HTR-8/SVneo (cell line): ENCODE measurements around the gene DACT1.
A peak's percentile ranks its signal among the peaks of the same experiment; 100 is the strongest.
"Not testable (repeated sequence)": the region's sequence is repeated elsewhere in the genome, so short reads cannot be mapped to it uniquely, and the experiment has no call there.

Experiments used
- DNase-seq: peaks from one replicate; pipeline ENCODE4 v3.0.0; 2011; ENCODE audit warnings: low spot score, mixed read lengths; ENCODE audit not compliant: insufficient read length
- FAIRE-seq: peaks from 2 replicates; lab custom pipeline; 2011; peaks lifted over from hg19 to GRCh38; lab: Jason Lieb, UNC

DACT1 gene

GRCh38 chr14:58637391-58638230 lies at the start of gene DACT1:
Gene DACT1 (plus strand): TSS chr14:58637962. CDS start chr14:58638203, 241 bp downstream.
- peak; percentile 96 for FAIRE-seq
- DNase-seq: peak; percentile 86

DNA sequence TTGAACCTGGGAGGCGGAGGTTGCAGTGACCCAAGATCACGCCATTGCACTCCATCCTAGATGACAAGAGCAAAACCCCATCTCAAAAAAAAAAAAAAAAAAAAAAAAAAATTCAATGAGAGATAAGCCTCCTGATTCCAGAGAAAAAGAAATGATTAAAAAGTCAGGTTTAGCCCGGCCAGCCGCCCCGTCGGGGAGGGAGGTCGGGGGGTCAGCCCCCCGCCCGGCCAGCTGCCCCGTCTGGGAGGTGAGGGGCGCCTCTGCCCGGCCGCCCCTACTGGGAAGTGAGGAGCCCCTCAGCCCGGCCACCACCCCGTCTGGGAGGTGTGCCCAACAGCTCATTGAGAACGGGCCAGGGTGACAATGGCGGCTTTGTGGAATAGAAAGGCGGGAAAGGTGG lies 49.4 kb upstream of the DACT1 start:
- not testable (repeated sequence) for FAIRE-seq

DNA sequence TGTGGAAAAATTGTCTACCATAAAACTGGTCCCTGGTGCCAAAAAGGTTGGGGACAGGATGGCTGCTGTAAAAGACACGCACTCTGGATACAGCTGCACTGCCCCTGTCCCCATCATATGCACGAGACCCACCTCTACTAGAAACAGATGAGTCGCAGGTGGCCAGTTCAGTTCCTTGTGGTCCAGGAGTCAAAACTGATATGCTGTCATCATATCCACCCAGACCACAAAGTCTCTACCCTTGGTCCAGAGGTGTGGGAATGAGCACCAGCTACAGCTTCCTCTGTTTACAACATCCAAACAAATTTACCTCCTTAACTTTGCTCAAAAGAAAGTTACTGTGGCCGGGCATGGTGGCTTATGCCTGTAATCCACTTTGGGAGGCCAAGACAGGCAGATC lies 43.8 kb upstream of the DACT1 start:
- FAIRE-seq (peak; percentile 89), DNase-seq (no peak)

More for the DNA sequence above, 49.4 kb upstream of the DACT1 start:
- not testable (repeated sequence) for DNase-seq

GRCh38 chr14:58597041-58597440 lies 40.7 kb upstream of the DACT1 start:
- DNase-seq (no peak), FAIRE-seq (peak; percentile 40)

- no peak for FAIRE-seq
- no peak for DNase-seq
These were observed 39.5 kb upstream of the DACT1 start for GRCh38 chr14:58598028-58598803.

- DNase-seq (no peak), FAIRE-seq (peak; percentile 72)
These were observed 38.8 kb upstream of the DACT1 start for GRCh38 chr14:58598804-58599525.

- no peak for DNase-seq
- peak; percentile 76 for FAIRE-seq
These were observed 38.1 kb upstream of the DACT1 start for GRCh38 chr14:58599707-58600106.

- FAIRE-seq (no peak), DNase-seq (no peak)
These were observed 32.3 kb upstream of the DACT1 start for GRCh38 chr14:58605465-58605864.

GRCh38 chr14:58607131-58607951 lies 30.4 kb upstream of the DACT1 start:
- no peak for DNase-seq
- no peak for FAIRE-seq

GRCh38 chr14:58607952-58608317 lies 29.8 kb upstream of the DACT1 start:
- DNase-seq: no peak
- peak; percentile 93 for FAIRE-seq

- FAIRE-seq: peak; percentile 54
- no peak for DNase-seq
These were observed 20.1 kb upstream of the DACT1 start for GRCh38 chr14:58617619-58618018.

DNA sequence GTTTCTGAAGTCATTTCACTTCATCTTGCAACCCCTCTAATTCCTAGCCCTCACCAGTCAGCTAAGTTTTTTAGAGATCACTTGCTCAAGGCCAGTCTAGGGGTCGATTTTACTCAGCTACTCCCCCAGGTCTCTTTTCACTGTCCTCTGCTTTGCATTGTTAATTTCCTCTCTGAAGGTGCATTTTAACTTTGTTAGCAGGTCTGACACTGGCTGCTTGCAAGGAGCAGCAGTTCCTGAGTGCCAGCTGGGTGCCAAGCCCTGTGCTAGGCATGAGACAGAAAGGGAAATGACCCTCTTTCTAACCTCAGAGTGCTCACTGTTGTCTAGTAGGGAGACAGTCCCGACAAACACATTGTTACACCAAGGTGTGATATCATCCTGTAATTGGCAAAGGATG lies 17.8 kb upstream of the DACT1 start:
- DNase-seq (no peak), FAIRE-seq (peak; percentile 88)

DNA sequence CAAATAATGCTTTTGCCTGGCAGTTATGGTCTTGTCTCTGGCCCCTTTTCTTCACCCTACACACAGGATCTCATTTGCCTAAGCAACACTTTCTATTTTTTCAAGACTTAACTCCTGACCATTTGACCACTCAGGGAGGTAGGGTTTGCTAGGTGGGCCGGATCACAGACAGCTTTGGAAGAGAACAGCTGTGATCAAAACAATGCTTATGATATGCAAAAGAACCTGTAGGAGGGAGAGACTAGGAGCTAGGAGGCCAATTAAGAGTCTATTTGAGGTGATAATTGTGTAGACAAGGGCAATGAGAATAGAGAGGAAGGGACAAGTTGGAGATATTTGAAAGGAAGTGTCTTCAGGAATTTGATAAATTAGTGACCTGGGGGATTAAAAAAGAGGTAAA lies 12.3 kb upstream of the DACT1 start:
- peak; percentile 82 for FAIRE-seq

DNA sequence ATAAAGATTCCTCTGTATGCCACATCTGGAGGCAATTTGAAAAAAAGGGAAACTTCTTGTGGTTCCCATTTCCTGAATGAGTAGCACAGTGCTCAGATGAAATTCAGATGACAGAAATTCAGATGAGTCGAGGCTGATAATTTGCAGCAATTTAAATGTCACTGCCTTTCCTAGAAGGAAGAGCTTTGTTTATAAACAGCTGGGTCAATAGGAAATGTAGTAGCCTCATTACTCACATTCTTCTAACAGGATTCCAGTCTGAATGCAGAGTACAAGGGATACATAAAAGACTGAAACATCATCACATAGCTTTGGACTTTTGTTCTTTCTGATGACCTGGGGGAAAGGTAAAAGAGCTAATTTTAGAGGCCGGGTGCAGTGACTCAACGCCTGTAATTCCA lies 11.3 kb upstream of the DACT1 start:
- DNase-seq (no peak), FAIRE-seq (peak; percentile 69)

More for the DNA sequence above, 12.3 kb upstream of the DACT1 start:
- DNase-seq: no peak

- DNase-seq (no peak), FAIRE-seq (no peak)
These were observed 9.4 kb upstream of the DACT1 start for GRCh38 chr14:58628406-58628805.

- FAIRE-seq (peak; percentile 66), DNase-seq (no peak)
These were observed 8.5 kb upstream of the DACT1 start for GRCh38 chr14:58629281-58629680.

DNA sequence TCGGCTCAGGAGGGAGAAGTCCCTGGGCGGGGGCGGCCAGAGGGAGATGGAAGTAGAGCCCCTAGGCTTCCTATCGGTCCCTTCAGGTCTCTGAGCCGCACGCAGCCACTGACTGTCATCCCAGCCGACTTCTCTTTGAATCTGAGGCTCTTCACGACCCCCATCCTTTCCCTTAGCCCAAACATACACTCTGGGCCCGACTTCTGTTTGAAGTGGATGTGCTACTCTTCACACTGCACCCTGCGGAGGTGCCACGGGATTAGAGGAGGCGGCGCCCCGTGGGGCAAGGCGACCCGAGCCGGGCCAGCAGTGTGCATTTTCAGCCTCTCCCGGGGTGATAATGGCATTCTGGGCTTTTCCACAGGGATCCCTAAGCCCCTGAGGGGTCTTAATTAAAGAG lies 6.0 kb upstream of the DACT1 start:
- DNase-seq (no peak), FAIRE-seq (peak; percentile 51)

DNA sequence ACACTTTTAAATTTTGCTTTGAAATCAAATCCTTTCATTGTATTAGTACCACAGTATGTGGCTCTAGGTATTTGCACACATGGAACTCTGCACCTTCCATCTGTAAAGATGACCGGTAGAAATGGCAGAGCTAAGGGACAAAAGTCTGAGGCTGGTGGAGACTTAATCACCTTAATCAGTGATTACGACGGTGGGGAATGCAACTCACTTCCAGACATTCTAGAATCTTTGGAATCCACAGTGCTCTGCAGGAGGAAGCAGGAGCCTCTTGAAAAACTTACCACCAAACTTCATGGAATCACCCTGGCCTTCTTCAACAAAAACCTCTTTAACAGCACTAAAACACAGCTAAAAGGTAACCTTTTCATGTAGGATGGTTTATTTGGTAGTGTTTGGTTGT lies 3.9 kb upstream of the DACT1 start:
- no peak for FAIRE-seq

GRCh38 chr14:58634406-58635090 lies 3.2 kb upstream of the DACT1 start:
- no peak for DNase-seq
- FAIRE-seq: peak; percentile 92

More for the DNA sequence above, 3.9 kb upstream of the DACT1 start:
- no peak for DNase-seq
